Sigmoid colon (tissue), 4 donors: Measurements from ENCODE around the gene PLA2G7.

Source experiments
- CTCF ChIP-seq, 4 experiments: fragments of 450-650 bp in 3 of 4; fragments of 200-600 bp in 1 of 4; IDR thresholded peaks; one replicate each; pipeline ENCODE4 v1.5.1; 2016 to 2019; ENCODE audit warnings: antibody characterized with exemption in 4 of 4, mild to moderate bottlenecking in 3 of 4, moderate library complexity in 2 of 4
- EP300 ChIP-seq, 4 donors: sonication (generic); formaldehyde crosslinking; IDR thresholded peaks; one replicate each; pipeline ENCODE4 v1.6.1; 2017; ENCODE audit warnings: antibody characterized with exemption in 4 of 4
- POLR2A ChIP-seq, 2 donors: fragments of 450-650 bp; IDR thresholded peaks; one replicate each; pipeline ENCODE4 v1.6.1; 2016; ENCODE audit warnings: antibody characterized with exemption in 2 of 2, mild to moderate bottlenecking in 2 of 2, moderate library complexity in 2 of 2

- TF ChIP-seq EP300 (IDR thresholded peaks at IDR 0.05) (no peak), POLR2A (IDR thresholded peaks at IDR 0.05) (no peak), CTCF (IDR thresholded peaks at IDR 0.05) (no peak)
Measured at GRCh38 chr6:46757214-46757596, 22.0 kb upstream of the PLA2G7 start.
